ENCODE results near the gene HOXA9. TPM values are rescaled to one million over a fixed set of nuclear protein-coding genes. Genes with fewer than 3 reads are reported as not detected.

HOXA9 gene
- total RNA-seq, 1 donor from 2014 or later, result 3.2 TPM

- no peak for DNase-seq (ENCODE audit: low read depth in 2 of 2)
These were observed 21.2 kb downstream of the HOXA9 start for GRCh38 chr7:27143950-27144780.

- DNase-seq (ENCODE audit: low read depth in 2 of 2), result peak; percentile 80 to 87
These were observed 22.1 kb downstream of the HOXA9 start, which contains the start of gene HOXA5 for GRCh38 chr7:27143023-27143949. Gene HOXA5, minus strand, starts transcription at chr7:27143681. Its CDS starts 74 bp downstream, at chr7:27143607.

- peak in 1 of 2 donors; percentile 12 for DNase-seq (ENCODE audit: low read depth in 2 of 2)
These were observed 22.7 kb downstream of the HOXA9 start for GRCh38 chr7:27142580-27143022.

- DNase-seq (ENCODE audit: low read depth in 2 of 2), result peak in 1 of 2 donors; percentile 59
These were observed 23.3 kb downstream of the HOXA9 start for GRCh38 chr7:27141923-27142579.

GRCh38 chr7:27141137-27141922, 24.0 kb downstream of the HOXA9 start:
- DNase-seq (ENCODE audit: low read depth in 2 of 2), result no peak

GRCh38 chr7:27140126-27140857, 25.0 kb downstream of the HOXA9 start:
- no peak for DNase-seq (ENCODE audit: low read depth in 2 of 2)

GRCh38 chr7:27139334-27140125, 25.8 kb downstream of the HOXA9 start:
- DNase-seq (ENCODE audit: low read depth in 2 of 2), result no peak

GRCh38 chr7:27138985-27139333, 26.4 kb downstream of the HOXA9 start:
- no peak for DNase-seq (ENCODE audit: low read depth in 2 of 2)

GRCh38 chr7:27138472-27138871, 26.9 kb downstream of the HOXA9 start:
- no peak for DNase-seq (ENCODE audit: low read depth in 2 of 2)

GRCh38 chr7:27137640-27138315, 27.6 kb downstream of the HOXA9 start:
- no peak for DNase-seq (ENCODE audit: low read depth in 2 of 2)

- DNase-seq (ENCODE audit: low read depth in 2 of 2), result peak; percentile 87 to 88
These were observed 30.9 kb downstream of the HOXA9 start for GRCh38 chr7:27134392-27134791.

GRCh38 chr7:27133409-27134231, 31.7 kb downstream of the HOXA9 start:
- DNase-seq (ENCODE audit: low read depth in 2 of 2), result peak in 1 of 2 donors; percentile 37

- no peak for DNase-seq (ENCODE audit: low read depth in 2 of 2)
These were observed 32.4 kb downstream of the HOXA9 start for GRCh38 chr7:27132978-27133377.

- no peak for DNase-seq (ENCODE audit: low read depth in 2 of 2)
These were observed 33.1 kb downstream of the HOXA9 start for GRCh38 chr7:27132214-27132613.

- DNase-seq (ENCODE audit: low read depth in 2 of 2), result no peak
These were observed 33.9 kb downstream of the HOXA9 start for GRCh38 chr7:27131390-27131819.

GRCh38 chr7:27130540-27131389, 34.6 kb downstream of the HOXA9 start, which contains the start of gene HOXA4:
Gene HOXA4, minus strand, starts transcription at chr7:27130757. Its CDS starts 24 bp downstream, at chr7:27130733.
- DNase-seq (ENCODE audit: low read depth in 2 of 2), result peak; percentile 71 to 94

Measured in dermis microvascular lymphatic vessel endothelial cell (primary cell).